Medulla oblongata (tissue), 1 donor: ENCODE results near the gene SLC39A11.
"Not testable (repeated sequence)": the region's sequence is repeated elsewhere in the genome, so short reads cannot be mapped to it uniquely, and the experiment has no call there.

Experiments used
- DNase-seq: peaks from one replicate; pipeline ENCODE4 v3.0.0-alpha.2; 2015; ENCODE audit errors: extremely low spot score

SLC39A11 gene

DNA sequence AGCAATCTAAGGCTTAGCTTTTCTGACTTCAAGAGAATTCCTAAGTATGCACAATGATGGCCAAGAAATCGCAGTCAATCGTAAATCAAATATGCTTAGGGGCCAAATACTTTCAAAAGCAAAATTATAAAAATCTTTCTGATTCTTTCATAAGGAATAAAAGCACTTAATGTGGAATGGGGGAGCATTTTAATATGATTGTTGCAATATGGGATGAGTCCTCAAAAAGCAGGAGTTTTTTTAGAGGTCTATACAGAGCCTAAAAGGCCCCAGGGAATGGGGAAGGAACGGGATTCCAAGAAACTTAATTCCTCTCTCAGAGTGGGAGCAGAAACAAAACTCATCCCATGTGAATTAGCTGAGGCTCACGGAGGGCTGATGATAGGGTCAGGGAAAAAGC is 14.7 kb upstream of the SLC39A11 start:
- no peak for DNase-seq

DNA sequence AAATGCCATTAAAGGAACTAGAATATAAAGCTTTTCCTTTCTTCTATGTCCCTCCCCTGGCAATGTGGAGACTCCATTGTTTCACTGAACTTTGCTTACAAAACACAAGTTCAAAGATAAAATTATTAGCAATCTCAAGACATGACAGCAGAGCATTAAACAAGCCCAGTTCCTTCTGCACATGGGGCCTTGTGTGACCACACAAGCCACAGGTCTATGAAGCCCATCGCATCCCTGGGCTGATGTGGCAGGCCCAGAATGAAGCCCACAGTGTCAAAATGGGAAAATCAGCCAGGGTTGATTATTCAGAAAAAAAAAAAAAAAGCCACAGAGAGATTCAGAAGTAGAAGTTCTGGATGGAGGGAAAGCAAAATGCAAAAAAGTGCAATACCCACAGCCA is 12.9 kb upstream of the SLC39A11 start:
- no peak for DNase-seq

DNA sequence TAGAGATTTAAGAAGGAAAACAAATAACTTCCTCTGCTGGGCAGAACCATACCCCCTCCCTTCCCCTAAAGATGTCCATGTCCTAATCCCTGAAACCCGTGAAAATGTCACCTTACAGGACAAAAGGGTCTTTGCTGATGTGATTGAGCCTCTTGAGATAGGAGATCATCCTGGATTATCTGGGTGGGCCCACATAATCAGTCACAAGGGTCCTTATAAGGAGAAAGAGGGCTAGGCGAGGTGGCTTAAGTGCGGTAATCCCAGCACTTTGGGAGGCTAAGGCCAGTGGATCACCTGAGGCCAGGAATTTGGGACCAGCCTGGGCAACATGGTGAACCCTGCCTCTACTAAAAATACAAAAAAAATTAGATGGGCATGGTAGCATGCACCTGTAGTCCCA is 12.0 kb upstream of the SLC39A11 start:
- DNase-seq, result no peak

DNA sequence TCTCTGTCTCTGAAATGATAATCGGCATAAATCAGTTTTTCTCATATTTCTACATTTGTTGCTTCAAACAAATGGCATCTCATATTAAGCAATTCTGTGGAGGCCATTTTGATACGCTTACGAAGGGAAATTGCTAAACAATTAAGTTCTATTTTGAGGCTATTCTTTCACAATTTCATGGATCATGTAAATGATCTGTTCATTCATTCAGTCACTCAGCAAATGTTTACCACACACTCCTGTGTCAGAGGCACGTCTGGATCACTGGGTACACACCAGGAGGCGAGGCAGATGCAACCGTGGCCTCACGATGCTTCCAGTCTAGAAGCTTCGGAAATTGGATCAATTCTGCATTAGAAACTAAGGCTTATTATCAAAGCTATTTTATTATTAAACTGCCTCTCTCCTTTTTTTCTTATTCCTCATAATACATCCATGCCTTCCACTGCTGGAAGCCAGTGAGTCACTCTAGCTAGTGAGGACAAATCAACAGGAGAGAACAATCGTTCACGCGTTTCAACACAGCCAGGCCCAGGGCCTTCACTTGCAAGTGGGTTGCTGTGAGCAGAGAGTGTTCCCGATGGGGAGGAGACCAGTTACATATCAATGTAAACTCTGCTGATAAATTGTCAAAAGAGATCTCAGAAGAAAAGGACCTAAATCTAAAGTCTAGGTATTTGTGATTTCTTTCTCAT is 11.3 kb upstream of the SLC39A11 start:
- no peak for DNase-seq

DNA sequence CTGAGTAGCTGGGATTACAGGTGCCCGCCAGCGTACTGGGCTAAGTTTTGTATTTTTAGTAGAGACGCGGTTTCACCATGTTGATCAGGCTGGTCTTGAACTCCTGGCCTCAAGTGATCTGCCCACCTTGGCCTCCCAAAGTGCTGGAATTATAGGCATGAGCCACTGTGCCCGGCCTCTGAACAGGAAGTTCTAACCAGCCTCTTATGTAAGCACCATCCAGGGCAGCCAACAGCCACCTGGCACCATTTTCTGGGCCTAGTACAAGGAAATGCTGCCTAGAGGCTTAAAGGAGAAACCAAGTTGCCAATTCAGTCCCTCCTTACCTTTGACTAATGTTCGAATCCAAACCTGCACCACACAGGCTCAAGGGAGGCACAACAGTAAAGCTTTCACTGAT is 8.5 kb upstream of the SLC39A11 start:
- DNase-seq, result no peak

DNA sequence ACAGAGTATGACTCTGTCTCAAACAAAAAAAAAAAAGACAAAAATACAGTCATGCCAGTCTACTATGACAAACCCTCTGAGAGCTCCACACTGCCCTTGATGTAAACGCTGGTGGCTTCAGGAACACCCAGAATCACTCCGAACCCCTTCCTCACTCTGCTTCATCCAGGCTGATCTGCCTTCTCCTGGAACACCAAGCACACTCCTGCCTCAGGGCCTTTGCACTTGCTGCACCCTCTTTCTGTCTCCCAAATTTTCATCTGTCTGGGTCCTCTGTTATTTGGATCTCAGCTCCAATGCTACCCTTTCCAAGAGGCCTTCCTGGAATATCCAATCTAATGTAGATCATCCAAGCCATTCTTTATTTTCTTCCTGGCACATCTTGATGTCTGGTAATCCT is 7.9 kb upstream of the SLC39A11 start:
- no peak for DNase-seq

DNA sequence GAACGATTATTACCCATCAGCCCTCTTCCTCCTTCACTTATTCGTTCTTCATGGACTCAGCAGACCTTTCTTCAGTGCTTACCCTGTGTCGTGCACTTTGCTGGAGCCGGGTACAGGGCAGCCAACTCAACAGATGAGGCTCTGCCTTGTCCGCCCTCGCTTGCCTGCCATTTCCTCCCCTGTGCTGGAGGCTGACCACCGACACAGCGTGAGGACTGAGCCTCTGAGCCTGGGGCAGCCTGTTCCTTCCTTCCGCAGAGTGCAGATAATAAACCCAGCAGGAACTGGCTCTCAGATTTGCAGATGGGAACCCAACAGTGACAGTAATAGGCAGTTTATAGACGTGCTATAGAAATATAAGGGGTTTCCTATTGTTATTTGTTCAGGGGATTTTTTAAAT is 7.0 kb upstream of the SLC39A11 start:
- no peak for DNase-seq

DNA sequence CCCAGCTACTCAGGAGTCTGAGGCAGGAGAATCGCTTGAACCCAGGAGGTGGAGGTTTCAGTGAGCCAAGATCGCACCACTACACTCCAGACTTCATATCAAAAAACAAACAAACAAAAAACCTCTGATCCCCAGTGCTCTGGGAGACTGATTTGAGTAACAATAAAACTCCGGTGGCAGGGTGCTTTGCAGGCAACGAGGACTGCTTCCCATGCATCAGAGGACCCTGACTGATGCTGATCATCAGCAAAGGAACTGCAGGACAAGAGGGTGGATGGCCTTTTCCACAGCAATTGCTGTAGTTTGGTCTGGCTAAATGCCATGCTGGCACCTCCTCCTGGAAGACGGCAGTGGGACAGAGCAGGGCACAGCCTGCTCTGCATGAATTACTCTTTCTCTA is 6.4 kb upstream of the SLC39A11 start:
- no peak for DNase-seq

DNA sequence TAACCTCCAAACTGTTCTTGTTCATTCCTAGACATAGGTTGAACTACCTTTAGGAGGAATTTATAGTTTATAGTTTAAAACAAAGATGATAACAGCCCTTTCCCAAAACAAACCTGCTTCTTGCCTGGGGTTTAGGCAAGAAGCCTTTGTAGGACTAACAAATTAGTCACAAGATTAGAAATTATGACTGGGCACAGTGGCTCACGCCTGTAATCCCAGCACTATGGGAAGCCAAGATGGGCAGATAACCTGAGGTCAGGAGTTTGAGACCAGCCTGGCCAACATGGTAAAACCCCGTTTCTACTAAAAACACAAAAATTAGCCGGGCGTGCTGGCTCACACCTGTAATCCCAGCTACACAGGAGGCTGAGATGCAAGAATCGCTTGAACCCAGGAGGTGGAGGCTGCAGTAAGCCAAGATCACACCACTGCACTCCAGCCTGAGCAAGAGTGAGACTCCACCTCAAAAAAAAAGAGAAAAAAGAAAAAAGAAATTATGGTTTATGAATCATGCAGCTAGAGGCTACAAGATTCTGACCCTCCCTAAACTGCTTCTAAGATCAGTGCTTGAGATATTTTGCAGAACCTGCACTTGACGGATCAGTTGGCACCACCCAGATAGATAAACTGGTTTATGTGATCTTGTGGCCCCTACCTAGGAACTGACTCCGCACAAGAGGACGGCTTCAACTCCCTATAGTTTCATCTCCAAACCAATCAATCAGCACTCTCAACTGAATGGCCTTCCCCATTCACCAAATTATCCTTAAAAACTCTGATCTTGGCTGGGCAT is 5.7 kb upstream of the SLC39A11 start:
- DNase-seq, result not testable (repeated sequence)

DNA sequence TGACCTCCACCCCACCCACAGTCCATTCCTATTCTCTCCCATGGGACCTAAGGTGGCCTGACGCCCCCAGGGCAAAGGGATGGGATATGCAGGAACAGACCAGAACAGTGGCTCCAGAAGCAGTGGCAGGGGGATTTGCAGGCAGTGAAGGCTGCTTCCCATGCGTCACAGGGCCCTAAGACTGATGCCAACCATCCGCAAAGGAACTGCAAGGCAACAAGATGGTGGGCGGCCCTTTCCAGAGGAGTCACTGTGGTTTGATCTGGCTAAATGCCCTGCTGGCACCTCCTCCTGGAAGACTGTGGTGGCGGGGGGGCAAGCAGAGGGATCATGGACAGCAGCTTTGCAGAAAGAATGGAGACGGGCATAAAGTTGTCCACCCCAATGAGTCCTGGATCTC is 4.4 kb upstream of the SLC39A11 start:
- no peak for DNase-seq

DNA sequence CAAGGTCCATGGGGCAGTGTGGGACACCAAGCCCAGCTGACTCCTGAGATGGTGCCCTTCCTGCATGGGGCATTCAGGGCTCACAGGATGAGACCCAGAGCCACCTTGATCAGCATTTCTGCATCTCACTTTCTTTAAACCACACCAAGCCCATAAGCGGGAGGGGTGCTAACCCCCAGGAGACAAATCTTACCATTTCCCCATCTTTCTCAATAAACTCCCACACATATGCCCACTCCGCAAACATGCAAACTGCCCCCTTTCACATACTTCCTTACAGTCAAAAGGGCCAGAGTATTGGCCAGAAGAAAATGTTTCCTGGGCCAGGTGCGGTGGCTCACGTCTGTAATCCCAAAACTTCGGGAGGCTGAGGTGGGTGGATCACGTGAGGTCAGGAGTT is 3.7 kb upstream of the SLC39A11 start:
- no peak for DNase-seq

DNA sequence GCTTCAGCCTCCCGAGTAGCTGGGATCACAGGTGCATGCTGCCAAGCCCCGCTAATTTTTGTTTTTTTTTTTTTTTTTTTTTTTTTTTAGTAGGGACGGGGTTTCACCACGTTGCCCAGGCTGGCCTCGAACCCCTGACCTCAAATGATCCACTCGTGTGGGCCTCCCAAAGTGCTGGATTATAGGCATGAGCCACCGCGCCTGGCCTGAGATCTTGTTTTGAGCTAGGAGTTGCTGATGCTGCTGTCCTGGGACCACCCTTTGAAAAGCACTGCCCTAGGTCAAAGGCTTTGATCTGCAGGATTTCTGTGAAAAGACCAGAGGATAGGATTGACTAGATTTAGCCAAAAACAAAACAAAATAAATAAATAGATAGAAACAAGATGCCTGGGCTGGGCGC is 798 bp upstream of the SLC39A11 start:
- no peak for DNase-seq

DNA sequence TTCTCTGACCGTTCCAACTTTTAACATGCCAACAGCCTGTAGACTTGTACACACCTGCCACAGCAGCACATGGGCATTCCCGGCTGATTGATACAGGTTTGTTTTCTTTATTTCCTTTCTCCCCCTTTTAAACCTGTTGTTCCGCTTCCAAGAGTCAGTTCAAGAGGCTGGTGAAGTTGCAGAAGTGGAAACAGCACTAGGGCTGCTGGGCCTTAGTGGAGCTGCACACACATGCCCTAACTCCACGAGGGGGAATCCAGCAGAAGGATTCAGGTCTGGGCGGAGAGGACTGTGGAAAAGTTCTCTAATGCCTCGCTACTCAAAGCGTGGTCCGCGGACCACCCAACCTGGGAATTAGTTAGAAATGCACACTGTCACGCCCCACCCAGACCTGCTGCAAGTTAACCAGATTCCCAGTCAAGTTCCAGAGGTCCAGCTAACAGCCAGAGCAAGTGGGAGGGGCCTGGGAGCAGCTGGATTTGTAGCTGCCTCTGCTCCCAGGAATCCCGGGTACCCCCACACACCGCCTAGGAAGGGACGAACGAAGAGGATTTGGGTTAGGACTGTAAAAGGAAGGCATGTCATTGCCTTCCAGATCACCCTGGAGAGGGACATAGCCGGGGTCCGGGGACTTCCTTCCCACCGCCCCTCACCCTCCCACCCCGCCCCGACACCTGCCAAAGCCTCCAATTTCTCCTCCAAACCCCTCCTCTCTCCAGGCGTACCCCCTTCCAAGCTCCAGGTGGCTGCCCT is 542 bp downstream of the SLC39A11 start:
- DNase-seq, result peak; percentile 58

DNA sequence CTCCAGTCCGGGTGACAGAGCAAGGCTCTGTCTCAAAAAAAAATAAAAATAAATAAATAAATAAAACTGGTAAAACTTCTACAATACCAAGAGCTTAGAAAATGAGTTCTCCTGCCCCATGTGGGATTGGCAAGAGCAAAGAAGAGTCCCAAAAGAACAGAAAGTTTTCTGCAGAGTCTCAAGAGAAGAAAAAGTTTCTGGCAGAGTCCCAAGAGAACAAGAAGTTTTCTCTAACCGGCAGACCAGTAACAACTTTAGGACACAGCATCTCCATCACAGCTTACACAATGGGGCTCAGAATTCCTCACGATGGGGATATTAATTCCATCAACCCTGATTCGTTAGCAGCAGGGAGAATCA is 1.1 kb downstream of the SLC39A11 start:
- peak; percentile 71 for DNase-seq

DNA sequence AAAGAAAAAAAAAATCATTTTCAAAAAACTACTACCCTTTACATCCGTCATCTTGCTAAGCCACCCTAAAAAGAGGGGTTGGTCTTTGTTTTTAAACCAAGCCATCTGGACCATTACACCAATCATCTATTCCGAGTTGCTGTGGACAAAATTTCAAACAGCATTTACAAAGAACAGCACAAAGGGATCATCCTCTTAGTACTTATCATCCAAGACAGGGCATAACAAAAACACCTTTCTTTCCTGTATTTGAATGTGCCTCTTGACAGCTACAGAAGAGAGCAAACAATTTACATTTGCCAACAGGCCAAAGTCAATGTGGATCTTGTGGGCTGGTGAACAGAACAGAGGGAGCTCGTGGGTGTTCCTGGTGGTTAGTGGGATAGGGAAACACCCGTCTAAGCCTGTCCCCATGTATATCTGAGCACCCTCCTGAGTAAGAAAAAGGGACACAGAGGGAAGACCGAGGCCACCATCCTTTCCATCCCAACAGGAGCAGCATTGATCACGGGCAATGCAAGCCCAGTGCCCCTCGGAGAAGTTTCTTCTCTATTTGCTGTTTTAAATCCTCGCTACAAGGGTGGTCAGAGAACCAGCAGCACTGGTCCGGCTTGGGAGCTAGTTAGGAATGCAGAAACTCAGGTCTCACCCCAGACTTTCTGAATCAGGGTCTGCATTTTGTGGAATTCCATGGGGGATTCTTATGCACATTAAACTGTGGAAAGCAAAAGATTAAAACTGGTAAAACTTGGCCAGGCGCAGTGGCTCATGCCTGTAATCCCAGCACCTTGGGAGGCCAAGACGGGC is 1.9 kb downstream of the SLC39A11 start:
- DNase-seq, result peak; percentile 65

DNA sequence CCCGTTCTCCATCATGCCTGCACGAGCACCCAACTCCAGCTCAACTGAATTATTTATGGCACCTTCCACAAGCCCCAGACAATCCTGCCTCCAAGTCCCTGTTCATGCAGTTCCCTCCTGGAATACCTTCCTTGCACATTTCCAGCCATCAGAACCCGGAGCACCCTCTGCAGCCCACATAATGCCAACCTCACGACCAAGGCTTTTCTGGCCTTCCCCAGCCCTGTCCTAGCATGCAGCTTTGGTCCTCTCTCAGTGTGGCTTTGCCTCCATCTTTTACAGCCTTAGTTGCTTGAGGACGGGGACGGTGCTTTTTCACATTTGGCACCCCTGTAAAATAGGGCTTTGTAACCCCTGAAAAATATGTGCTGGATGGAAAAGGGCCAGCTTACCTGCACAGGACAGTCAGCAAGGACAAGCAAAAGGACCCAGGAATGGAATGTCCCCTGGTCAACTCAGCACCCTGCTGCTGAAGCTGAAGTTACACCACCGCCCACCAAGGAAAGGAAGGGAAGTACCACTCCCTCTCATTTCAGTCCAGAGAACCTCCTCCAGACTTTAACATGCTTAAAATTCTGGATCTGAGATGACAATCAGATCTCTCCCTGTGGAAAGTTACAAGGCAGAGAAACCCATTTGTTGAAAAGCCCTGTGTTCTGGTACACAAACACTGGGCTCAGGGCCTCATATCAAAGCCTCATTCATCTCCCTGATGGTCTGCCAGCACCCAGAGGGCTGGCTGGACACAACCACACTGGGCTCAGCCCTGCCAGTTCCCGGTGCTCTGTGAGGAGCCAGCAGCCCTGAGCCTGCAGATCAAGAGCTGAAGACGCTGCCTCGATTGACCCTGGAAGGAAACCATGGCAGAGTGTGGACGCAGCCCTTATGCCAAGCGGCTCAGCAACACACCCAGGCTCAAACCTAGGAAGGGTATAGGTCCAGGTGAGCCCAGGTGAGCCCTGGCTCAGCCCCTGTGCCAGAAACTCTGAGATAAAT is 2.9 kb downstream of the SLC39A11 start:
- peak; percentile 97 for DNase-seq

DNA sequence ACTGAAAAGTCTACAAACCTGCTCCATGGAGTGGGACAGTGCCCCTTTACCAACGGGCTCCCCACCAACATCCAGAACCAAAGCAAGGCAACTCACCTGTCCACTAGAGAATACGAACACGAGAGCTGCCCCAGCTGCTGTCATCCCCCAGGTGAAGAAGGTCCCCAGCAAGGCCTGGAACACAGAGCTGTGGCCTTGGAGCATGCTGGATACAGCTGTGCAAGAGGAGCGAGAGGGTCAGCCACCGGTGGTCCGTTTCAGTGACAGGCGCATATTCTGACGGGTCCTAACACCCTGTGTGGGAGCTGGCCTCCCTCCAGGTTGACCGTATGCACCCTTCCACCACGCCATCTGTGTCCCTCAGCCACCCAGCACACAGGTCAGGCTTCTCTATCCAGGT is 3.9 kb downstream of the SLC39A11 start:
- no peak for DNase-seq

DNA sequence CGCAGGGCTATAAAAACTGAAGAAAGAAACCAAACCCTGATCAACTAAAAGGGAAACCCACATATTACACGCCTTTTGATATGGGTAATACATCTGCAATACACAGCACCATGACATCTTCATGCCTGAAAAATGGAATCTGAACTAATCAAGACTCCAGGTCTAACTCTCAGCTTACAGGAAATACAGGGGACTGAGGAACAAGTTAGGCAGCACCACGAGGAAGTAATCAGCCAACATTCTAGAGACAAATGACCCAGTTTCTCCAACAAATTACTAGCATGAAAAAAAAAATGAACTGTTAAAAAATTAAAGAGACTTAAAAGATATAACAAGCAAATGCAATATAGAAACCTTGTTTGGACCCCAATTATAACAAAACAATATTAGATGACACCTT is 9.1 kb downstream of the SLC39A11 start:
- DNase-seq, result no peak

DNA sequence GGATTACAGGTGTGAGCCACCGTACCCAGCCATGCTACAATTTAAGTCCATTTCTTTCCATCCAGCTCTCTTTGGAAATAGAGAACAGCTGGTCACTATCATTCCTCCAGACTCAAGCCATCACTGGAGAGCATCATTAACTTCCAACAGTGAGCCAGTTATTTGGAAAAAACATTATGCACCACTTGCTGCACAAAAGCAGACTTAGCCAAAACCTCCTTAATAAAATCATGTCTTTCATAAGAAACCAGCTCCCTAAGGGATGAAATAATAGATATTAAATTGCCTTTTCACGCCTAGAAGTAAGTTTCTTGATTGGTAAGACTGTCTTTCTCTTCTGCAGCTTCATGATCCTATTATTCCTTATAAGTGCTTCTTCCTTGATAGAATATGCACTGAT is 17.9 kb downstream of the SLC39A11 start:
- no peak for DNase-seq

DNA sequence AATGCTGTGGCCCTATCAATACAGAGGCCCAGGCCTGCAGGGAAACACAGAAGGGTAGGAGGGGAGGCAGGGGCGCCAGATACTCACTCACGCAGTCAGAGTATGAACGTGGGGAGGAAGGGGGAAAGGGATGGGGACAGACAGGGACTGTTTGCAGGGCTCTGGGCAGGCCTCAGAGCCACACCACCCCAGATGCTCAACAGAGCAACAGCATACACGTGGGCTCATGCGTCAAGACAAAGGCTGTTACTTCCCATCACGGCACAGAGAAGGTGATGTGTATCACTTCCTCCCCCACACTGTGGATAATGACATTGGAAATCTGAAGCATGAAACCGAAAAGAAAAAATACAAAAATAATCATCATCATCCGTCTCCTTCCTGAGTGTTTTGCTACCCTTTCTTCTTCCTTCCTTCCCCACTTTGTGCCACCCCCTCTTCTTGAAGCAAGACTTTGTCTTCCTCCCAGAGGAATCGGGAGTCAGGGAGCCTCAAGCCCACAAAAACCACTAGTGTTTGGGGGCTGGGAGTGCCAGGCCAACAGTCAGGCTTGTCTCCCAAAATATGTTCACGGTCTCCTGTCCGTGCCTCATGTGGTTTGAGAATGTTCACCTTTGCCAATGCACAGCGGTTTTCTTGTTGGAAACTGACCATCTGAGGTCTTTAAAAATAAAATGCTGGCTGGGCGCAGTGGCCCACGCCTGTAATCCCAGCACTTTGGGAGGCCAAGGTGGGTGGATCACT is 20.1 kb downstream of the SLC39A11 start:
- DNase-seq, result no peak
